ENCODE measurements around the gene STT3B.

STT3B gene

DNA sequence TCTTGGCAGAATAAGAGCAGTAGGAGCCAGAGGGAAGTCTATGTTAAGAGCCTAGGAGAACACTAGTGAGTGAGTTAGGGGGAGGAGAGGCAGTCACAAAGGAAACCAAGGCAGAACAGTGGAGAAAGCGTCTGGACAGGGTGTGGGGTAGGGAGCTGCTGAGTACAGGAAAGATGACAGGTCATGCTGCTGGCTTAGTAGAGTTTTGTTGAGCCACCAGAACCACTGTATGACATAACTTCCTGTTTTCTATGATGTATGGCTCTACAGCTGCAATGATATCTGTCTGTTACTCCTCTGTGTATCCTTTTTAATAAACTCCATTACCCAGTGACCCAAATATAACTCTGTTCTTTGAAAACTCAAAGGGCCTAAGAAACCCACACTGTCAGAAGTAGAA lies 10.6 kb upstream of the STT3B start:
- no peak for DNase-seq

DNA sequence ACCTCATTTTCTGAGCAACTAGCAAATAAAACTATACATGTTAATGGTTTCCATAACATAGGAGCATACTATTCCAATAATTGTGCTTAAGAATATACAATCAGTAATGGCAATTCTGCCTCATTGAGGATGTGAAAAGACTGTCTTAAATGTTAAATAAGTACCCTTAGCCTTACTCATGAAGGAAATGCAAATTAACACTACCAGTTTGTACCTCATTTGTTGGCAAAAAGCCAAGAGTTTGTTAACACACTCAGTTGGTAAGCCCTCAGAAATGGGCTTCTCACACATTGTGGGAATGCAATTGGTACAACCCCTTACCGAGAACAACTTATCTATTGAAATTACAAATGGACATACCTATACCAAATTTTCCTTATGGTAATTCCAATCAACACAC lies 9.2 kb upstream of the STT3B start:
- DNase-seq = no peak

GRCh38 chr3:31525532-31525931 lies 7.2 kb upstream of the STT3B start:
- DNase-seq = no peak

DNA sequence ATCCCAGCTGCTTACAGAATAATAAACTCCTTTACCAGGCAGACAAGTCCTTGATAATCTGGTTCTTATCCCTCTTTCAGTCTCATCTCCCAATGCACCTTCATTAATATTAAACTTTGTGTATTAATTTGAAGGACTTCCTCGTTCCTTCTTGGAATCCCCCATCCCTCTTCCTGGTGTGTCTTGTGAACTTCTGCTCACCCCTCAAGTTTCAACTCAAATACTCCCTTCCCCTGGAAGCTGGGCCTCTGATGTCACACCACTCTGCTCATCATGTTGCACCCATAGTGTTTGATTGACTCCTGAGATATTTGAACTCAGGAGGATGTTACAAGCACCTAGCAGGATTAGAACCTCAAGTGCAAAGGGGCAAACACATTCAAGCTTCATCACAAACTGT lies 3.3 kb upstream of the STT3B start:
- no peak for DNase-seq

- DNase-seq = no peak
Observed at GRCh38 chr3:31530039-31530959, 2.4 kb upstream of the STT3B start.

DNA sequence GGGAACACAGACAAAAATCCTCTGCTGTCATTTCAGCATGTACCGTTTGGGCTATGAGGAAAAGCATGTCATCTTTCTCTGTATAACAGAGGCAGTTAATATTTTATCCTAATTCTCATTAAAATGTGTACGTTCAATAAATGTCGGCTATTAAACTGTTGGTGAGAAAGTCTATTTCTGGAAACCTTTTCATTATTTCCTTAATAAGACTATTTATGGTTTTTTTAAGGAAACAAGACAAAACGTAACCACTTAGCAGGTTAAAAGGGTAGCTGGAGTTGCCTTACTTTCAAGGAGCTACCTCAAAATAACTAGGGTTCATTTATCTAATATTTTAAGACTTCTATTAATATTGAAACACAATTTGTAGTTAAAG lies 1.8 kb upstream of the STT3B start:
- DNase-seq = no peak

GRCh38 chr3:31531452-31531991 lies 1.2 kb upstream of the STT3B start:
- no peak for DNase-seq

DNA sequence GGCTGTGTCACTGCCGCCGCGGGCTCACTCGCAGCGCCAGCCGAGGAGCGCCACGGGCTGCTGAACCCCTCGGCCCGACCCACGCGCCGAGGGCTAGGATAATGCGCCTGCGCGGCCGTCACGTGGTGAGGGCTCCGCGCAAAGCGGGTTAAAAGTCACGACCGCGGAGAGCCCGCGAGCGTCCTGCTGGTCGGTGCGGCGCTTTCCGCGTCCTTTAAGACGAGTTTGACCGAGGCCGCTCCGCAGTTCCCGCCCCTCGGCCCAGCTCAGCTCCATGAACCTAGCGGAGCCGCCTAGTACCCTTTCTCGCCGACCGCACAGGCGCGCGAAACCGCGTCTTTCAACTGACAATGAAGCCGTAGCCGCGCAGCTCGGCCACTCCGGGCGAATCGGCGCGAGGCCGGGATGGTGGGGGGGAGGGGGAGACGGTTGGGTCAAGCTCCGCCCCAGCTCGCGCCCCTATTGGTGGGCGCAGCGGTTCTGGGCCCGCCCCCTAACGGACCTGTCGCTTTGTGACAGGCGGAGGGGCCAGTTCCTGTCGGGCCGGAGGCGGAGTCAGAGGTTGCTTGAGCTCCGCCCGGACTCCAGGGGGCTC lies 636 bp upstream of the STT3B start:
- DNase-seq = peak; percentile 98 to 100

GRCh38 chr3:31533169-31534064 lies 692 bp downstream of the STT3B start:
- DNase-seq = peak in 1 of 2 donors; percentile 38

- no peak for DNase-seq
Observed at GRCh38 chr3:31534065-31534425, 1.3 kb downstream of the STT3B start.

DNA sequence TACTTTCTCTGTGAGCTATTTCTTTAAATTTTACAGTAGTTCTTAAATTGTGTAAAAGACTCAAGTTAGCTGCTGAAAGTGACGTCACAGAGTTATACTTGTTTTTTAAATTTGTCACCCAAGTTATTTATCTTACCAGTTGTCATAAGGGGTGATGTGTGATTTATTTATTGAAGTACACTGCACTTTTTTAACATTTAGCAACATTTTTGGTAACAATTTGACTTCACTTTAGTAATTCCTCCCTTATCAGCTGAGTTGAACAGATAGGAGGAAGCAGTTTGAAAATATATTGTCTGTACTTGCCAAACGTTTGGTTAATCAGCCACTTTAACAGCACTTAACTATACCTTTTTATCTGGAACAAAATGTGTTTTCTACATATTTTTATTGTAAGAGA lies 3.8 kb downstream of the STT3B start:
- DNase-seq = no peak

GRCh38 chr3:31538801-31539200 lies 6.1 kb downstream of the STT3B start:
- DNase-seq = no peak

DNA sequence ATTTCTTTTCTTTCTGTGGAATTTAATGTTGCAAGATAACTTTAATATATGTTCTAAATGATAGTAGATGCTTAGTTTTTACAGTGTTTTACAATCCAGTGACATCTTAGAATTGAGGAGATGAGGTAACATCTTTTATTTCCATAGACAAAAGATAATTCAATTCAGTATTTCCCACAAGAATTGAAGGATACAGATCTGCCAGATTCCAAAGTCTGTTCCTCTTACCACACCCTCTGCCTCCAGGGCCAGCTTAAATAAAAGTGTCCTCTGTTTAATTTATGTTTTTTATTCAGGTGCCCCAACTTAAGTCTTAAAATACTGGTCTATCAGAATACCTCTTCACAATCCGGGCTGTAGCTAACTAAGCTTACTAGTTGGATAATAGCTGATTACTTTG lies 6.5 kb downstream of the STT3B start:
- no peak for DNase-seq

DNA sequence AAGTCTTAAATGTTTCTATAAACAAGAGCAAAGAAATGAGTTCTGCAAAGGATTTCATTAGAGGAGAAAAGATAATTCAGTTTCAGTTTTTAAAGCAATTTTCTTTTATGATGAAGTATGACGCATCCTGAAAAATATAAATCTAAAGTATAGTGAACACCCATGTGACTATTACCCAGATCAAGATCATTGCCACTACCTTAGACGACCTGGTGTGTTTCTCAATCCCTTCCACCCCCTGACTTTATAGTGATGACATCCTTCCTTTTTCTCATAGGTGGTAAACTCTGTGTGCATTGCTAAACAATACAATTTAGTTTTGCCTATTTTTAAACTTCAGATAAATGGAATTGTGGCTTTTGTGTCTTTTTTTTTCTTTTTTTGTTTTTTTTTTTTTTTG lies 8.4 kb downstream of the STT3B start:
- DNase-seq = no peak

DNA sequence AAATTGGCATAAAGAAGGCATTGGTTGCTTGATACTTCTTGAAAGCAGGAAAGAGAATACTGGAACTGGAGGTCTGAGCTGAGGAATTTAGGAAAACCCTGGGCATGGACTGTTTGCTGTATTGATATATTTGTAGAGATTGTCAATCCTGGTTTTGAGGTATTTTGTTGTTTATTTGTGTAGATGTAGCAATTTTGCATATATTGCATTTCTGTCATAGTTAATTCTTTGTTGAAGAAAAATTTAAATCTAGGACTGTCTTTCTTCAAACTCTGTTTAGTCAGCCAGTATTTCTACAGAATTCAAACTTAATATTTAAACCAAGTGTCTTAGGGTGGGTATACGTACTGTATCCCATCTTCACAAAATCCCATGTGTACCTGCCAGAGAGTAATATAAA lies 9.5 kb downstream of the STT3B start:
- DNase-seq = no peak

DNA sequence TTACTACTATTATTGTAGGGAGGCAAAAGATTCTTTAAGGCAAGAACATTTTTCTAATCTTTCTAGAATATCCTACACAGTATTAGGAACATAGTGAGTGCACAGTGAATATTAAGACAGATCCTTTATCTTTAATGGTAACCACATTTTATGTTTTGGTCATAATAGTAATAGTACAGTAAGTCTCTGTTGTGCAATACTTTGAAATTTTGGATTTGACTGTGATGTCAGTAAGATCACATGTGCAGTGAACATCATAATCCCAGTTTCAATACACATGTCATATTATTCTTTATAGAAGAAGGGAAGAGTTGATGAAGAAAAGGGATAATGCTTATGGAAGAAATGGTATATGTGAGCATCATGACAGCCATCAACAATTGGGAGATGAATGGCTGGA lies 10.7 kb downstream of the STT3B start:
- DNase-seq = no peak

DNA sequence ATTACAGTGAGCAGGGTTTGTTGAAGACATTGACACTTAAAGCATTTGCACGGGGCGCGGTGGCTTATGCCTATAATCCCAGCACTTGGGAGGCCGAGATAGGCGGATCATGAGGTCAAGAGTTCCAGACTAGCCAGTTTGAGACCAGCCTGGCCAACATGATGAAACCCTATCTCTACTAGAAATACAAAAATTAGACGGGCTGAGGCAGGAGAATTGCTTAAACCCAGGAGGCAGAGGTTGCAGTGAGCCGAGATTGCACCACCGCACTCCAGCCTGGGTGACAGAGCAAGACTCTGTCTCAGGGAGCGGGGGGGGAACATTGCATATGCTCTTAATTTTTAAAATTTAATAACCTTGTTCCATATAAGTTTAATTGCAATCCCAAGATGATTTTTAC lies 11.9 kb downstream of the STT3B start:
- no peak for DNase-seq

GRCh38 chr3:31546162-31546561 lies 13.4 kb downstream of the STT3B start:
- no peak for DNase-seq

DNA sequence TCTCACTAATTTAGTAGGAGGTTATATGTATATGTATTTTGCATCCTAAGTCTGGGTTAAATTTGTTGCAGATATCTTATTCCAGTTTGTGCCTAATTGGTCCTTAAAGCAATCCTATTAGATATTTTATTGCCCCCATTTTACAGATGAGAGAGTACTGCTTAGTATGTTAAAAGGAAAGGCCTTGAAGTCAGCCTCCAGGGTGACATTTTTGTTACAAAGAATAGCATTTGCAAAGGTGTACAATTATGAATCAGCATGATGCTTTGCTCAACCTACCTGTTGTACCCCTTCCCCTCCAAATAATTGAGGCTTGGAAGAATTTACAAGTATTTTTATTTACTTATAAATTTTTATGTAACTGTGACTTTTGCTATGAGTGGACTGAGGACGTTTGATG lies 14.0 kb downstream of the STT3B start:
- DNase-seq = no peak

- DNase-seq = no peak
Observed at GRCh38 chr3:31550452-31551251, 17.9 kb downstream of the STT3B start.

DNA sequence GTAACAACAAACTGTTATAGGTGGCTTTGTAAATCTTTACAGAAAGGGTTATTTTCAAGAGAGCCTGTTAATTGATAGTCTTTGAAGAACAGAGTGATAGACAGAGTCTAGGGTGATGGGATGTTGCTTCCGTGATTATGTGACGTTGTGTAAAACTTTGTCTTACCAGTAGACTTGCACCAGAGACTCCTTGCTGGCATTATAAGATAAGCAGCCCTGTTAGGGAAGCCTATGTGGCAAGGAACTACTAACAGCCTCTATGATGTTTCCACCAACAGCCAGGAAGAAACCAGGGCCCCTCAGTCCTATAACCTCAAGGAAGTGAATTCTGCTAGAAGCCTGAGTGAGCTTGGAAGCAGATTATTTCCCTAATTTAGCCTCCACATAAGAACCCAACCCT lies 18.9 kb downstream of the STT3B start:
- no peak for DNase-seq

- DNase-seq = no peak
Observed at GRCh38 chr3:31552103-31552502, 19.4 kb downstream of the STT3B start.

DNA sequence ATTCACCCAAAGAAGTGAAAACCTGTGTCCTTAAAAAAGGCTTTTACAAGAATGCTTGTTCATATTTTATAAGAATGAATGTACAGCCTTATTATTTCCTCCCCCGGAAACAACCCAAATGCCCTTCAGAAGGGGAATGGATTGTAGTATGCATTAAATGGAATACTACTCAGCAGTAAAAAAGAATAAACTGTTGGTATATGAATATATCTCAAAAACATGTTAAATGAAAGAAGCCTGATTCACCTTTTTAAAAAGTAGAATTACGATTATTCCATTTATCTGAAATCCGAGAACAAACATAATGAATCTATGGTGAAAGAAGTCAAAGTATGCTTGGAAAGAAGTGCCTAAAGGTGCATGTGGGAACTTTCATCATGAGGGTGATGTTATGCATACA lies 20.5 kb downstream of the STT3B start:
- DNase-seq = no peak
